GM18861 (cell line): Measurements from ENCODE around the gene RSL1D1.

Source experiments
- ATAC-seq: cut with Tn5 transposase; IDR thresholded peaks from one replicate; pipeline ENCODE4 v1.9.1; 2021; ENCODE audit not compliant: unreplicated experiment

RSL1D1 gene

GRCh38 chr16:11851294-11852091 lies at the start of gene RSL1D1:
RSL1D1 (minus strand) TSS chr16:11851542; CDS start chr16:11851512, 30 bp downstream.
- ATAC-seq: peak; percentile 74

- no peak for ATAC-seq
Measured at GRCh38 chr16:11901091-11901490, 49.7 kb upstream of the RSL1D1 start.

GRCh38 chr16:11896486-11897176 lies 45.3 kb upstream of the RSL1D1 start:
- ATAC-seq: no peak

- no peak for ATAC-seq
Measured at GRCh38 chr16:11893571-11893970, 42.2 kb upstream of the RSL1D1 start.

- no peak for ATAC-seq
Measured at GRCh38 chr16:11892761-11893160, 41.4 kb upstream of the RSL1D1 start.

GRCh38 chr16:11890231-11890965 lies 39.1 kb upstream of the RSL1D1 start:
- ATAC-seq: no peak

- no peak for ATAC-seq
Measured at GRCh38 chr16:11886881-11887280, 35.5 kb upstream of the RSL1D1 start.

GRCh38 chr16:11884035-11884434 lies 32.7 kb upstream of the RSL1D1 start:
- ATAC-seq: no peak

- ATAC-seq: no peak
Measured at GRCh38 chr16:11880007-11880406, 28.7 kb upstream of the RSL1D1 start.

- no peak for ATAC-seq
Measured at GRCh38 chr16:11877374-11877773, 26.0 kb upstream of the RSL1D1 start.

GRCh38 chr16:11876306-11876705 lies 25.0 kb upstream of the RSL1D1 start:
- no peak for ATAC-seq

- ATAC-seq: no peak
Measured at GRCh38 chr16:11875721-11876120, 24.4 kb upstream of the RSL1D1 start.

GRCh38 chr16:11871193-11871592 lies 19.9 kb upstream of the RSL1D1 start:
- ATAC-seq: no peak

GRCh38 chr16:11870399-11870798 lies 19.1 kb upstream of the RSL1D1 start:
- ATAC-seq: no peak

- ATAC-seq: no peak
Measured at GRCh38 chr16:11869353-11870228, 18.2 kb upstream of the RSL1D1 start.

- no peak for ATAC-seq
Measured at GRCh38 chr16:11868412-11868980, 17.2 kb upstream of the RSL1D1 start.

GRCh38 chr16:11862489-11862888 lies 11.1 kb upstream of the RSL1D1 start:
- ATAC-seq: no peak

- no peak for ATAC-seq
Measured at GRCh38 chr16:11857161-11857560, 5.8 kb upstream of the RSL1D1 start.

GRCh38 chr16:11852092-11852809 lies 909 bp upstream of the RSL1D1 start:
- ATAC-seq: no peak

GRCh38 chr16:11848842-11849241 lies 2.5 kb downstream of the RSL1D1 start:
- ATAC-seq: no peak
